Lung (tissue), 12 donors: ENCODE data around the gene RALGAPA2. TPM values are rescaled to one million over a fixed set of nuclear protein-coding genes. Genes with fewer than 3 reads are reported as not detected.
"Not testable (repeated sequence)": the region's sequence is repeated elsewhere in the genome, so short reads cannot be mapped to it uniquely, and the experiment has no call there.

Experiments
- ATAC-seq: fragments of 200-7000 bp; cut with Tn5 transposase; one replicate; pipeline ENCODE4 v1.9.1; 2020; ENCODE audit warnings: moderate number of reproducible peaks; ENCODE audit not compliant: insufficient read depth, low FRiP score
- DNase-seq, 3 donors: peaks; one replicate each; pipeline ENCODE4 v3.0.0-alpha.2; 2013 to 2017
- H3K27ac ChIP-seq, 2 donors: one replicate each; pipeline ENCODE4 v1.5.1; 2013; ENCODE audit warnings: mild to moderate bottlenecking in 2 of 2, moderate library complexity in 2 of 2, control low read depth in 1 of 2, inconsistent platforms in 1 of 2, low read depth in 1 of 2, low read length in 1 of 2
- H3K27me3 ChIP-seq, 3 donors: one replicate each; pipeline ENCODE4 v1.5.1; 2013; ENCODE audit warnings: low read length in 2 of 3; ENCODE audit not compliant: control insufficient read depth in 3 of 3, insufficient read depth in 3 of 3
- H3K36me3 ChIP-seq, 4 donors: one replicate each; pipeline ENCODE4 v1.5.1; 2013; ENCODE audit warnings: low read length in 4 of 4, mild to moderate bottlenecking in 1 of 4, moderate library complexity in 1 of 4; ENCODE audit not compliant: control insufficient read depth in 4 of 4, insufficient read depth in 4 of 4
- H3K4me1 ChIP-seq, 5 donors: one replicate each; pipeline ENCODE4 v1.5.1; 2013; ENCODE audit warnings: low read length in 5 of 5, mild to moderate bottlenecking in 2 of 5, moderate library complexity in 1 of 5; ENCODE audit not compliant: control insufficient read depth in 5 of 5, insufficient read depth in 5 of 5
- H3K4me3 ChIP-seq: one replicate; pipeline ENCODE4 v1.5.1; 2013; ENCODE audit warnings: mild to moderate bottlenecking, control low read depth, moderate library complexity
- H3K9ac ChIP-seq, 2 donors: one replicate each; pipeline ENCODE4 v1.5.1; 2013; ENCODE audit warnings: low read length in 2 of 2, control low read depth in 1 of 2; ENCODE audit not compliant: insufficient read depth in 1 of 2
- H3K9me3 ChIP-seq, 4 donors: one replicate each; pipeline ENCODE4 v1.5.1; 2013; ENCODE audit warnings: low read length in 3 of 4, mild to moderate bottlenecking in 1 of 4, moderate library complexity in 1 of 4; ENCODE audit not compliant: control insufficient read depth in 4 of 4, insufficient read depth in 3 of 4
- WGBS, 2 donors: extraction: QIAGEN DNeasy Blood & Tissue Kit; methylation state at CpG; one replicate each; pipeline ENCODE4 v1.1.7; 2013; 5-methylcytosine and 5-hydroxymethylcytosine counted together
- polyA plus RNA-seq, 2 donors: library from polyadenylated mRNA; stranded (reverse); fragments of 200-250 nt; gene quantifications; one replicate each; pipeline ENCODE4 v1.2.1, GENCODE V29; 2013
- total RNA-seq, 2 donors: library from RNA; depleted of rRNA in 1 of 2; stranded (reverse); fragments of >200 nt in 1 of 2; gene quantifications; one replicate each; pipeline ENCODE4 v1.2.1, GENCODE V29; 2014 to 2021
- TF ChIP-seq, protein P1 (sequence below): IDR thresholded peaks from 2 replicates; pipeline ENCODE4 v1.5.1; 2012; ENCODE audit warnings: mild to moderate bottlenecking; ENCODE audit errors: control extremely low read depth, extremely low read depth
- donor health status: control.
- donor health status: control.
- donor health status: Bipolar disorder and iron deficiency.
- donor health status: healthy.
- donor health status: DM: yes; HTN: yes; CAD: no.

RALGAPA2 gene
- total and polyA plus RNA-seq, 4 donors: 12.1 to 83.4 (median 55.6) TPM

DNA sequence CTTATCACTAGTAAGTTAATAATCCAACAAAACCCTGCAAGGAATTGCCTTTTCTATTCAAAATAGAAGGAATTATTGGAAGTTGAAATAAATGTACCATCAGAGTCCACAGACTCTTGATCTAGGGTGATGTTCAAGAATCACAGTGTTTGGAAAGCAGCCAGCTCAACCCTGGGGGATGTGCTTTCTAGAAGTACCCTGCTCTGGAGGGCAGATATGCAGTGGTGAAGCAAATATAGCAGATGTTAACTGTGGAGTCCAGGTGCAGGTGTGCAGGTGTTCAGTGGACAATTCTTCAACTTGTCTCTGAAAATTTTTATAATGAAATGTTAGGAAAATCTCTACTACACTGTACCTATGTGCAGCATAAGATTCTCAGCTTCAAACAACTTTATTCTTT is 353.6 kb downstream of the RALGAPA2 start:
- TF ChIP-seq, protein P1, sequence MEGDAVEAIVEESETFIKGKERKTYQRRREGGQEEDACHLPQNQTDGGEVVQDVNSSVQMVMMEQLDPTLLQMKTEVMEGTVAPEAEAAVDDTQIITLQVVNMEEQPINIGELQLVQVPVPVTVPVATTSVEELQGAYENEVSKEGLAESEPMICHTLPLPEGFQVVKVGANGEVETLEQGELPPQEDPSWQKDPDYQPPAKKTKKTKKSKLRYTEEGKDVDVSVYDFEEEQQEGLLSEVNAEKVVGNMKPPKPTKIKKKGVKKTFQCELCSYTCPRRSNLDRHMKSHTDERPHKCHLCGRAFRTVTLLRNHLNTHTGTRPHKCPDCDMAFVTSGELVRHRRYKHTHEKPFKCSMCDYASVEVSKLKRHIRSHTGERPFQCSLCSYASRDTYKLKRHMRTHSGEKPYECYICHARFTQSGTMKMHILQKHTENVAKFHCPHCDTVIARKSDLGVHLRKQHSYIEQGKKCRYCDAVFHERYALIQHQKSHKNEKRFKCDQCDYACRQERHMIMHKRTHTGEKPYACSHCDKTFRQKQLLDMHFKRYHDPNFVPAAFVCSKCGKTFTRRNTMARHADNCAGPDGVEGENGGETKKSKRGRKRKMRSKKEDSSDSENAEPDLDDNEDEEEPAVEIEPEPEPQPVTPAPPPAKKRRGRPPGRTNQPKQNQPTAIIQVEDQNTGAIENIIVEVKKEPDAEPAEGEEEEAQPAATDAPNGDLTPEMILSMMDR: no peak
- DNase-seq (no peak), ATAC-seq (no peak)
- peaks cover 0 to 5% (median 0%) of the 10 kb centered on the region in 4 donors for H3K9me3 ChIP-seq
- H3K9ac ChIP-seq: no peak overlapping the region
- H3K36me3 ChIP-seq: no peaks in the 10 kb centered on the region
- H3K27ac ChIP-seq: no peak overlapping the region
- no peak overlapping the region for H3K4me3 ChIP-seq
- H3K4me1 ChIP-seq: peaks cover 0 to 8% (median 0%) of the 10 kb centered on the region in 5 donors
- H3K27me3 ChIP-seq: peaks cover 3 to 42% (median 34%) of the 10 kb centered on the region in 3 donors

DNA sequence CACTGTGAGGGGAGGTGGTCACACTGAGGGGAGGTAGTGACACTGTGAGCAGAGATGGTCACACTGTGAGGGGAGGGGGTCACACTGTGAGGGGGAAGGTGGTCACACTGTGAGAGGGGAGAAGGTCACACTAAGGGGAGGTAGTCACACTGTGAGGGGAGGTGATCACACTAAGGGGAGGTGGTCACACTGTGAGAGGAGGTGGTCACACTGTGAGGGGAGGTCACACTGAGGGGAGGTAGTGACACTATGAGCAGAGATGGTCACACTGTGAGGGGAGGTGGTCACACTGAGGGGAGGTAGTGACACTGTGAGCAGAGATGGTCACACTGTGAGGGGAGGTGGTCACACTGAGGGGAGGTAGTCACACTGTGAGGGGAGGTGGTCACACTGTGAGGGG is 356.9 kb downstream of the RALGAPA2 start:
- H3K9me3 ChIP-seq, H3K9ac ChIP-seq, H3K27me3 ChIP-seq, H3K4me1 ChIP-seq, DNase-seq, H3K36me3 ChIP-seq, ATAC-seq, H3K4me3 ChIP-seq, H3K27ac ChIP-seq: not testable (repeated sequence)

DNA sequence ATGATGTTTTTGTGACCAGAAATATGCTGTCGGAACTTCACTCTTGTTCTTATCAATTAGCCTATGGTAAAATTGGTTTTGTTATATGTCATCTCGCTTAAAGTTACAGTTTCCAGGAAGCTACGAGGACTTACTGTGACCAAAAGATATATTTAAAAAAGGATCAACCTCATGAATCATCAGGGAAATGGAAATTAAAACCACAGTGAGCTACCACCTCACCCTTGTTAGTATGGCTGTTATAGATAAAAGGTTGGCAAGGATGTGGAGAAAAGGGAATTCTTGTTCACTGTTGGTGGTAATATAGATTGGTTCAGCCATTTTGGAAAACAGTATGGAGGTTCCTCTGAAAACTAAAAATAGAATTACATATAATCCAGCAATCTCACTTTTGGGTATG is 358.9 kb downstream of the RALGAPA2 start:
- no peaks in the 10 kb centered on the region for H3K4me1 ChIP-seq
- H3K9me3 ChIP-seq: peaks cover 0 to 5% (median 0%) of the 10 kb centered on the region in 4 donors
- no peak for ATAC-seq
- H3K36me3 ChIP-seq: no peaks in the 10 kb centered on the region
- peaks cover 0 to 3% (median 3%) of the 10 kb centered on the region in 3 donors for H3K27me3 ChIP-seq
- H3K9ac ChIP-seq: no peak overlapping the region
- no peak overlapping the region for H3K4me3 ChIP-seq
- TF ChIP-seq, protein P1: no peak
- 65 to 69% methylated on average over 3 of the region's 3 CpGs for WGBS, 2 donors
- no peak for DNase-seq
- H3K27ac ChIP-seq: no peak overlapping the region

DNA sequence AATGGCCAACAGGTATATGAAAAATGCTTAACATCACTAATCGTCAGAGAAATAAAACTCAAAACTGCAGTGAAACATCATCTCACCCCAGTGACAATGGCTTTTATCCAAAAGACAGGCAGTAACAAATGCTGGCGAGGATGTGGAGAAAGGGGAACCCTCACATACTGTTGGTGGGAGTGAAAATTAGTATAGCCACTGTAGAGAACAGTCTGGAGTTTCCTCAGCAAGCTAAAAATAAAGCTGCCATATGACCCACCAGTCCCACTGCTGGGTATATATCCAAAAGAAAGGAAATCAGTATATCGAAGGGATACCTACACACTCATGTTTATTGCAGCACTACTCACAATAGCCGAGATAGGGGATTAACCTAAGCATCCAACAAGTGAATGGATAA is 368.0 kb downstream of the RALGAPA2 start:
- TF ChIP-seq, protein P1: no peak
- Histone ChIP-seq H3K9ac (no peak overlapping the region), H3K4me3 (no peak overlapping the region), H3K27me3 (no peaks in the 10 kb centered on the region), H3K27ac (no peak overlapping the region), H3K9me3 (peaks cover 0 to 9% (median 4%) of the 10 kb centered on the region in 4 donors), H3K4me1 (no peaks in the 10 kb centered on the region), H3K36me3 (no peaks in the 10 kb centered on the region)
- no peak for ATAC-seq
- no peak for DNase-seq
- 87 to 88% methylated on average over 4 of the region's 4 CpGs for WGBS, 2 donors
